HT1080 (cell line): ENCODE results near the gene ITSN1. TPM values are rescaled to one million over a fixed set of nuclear protein-coding genes. Genes with fewer than 3 reads are reported as not detected.
A peak's percentile ranks its signal among the peaks of the same experiment; 100 is the strongest.
"Not testable (repeated sequence)": the region's sequence is repeated elsewhere in the genome, so short reads cannot be mapped to it uniquely, and the experiment has no call there.

Source experiments
- DNase-seq: peaks from one replicate; pipeline ENCODE4 v3.0.0-alpha.2; 2015; ENCODE audit warnings: low read depth
- total RNA-seq: library from RNA; depleted of rRNA; stranded (reverse); fragments of >200 nt; shearing (Covaris generic); gene quantifications from 2 replicates; pipeline ENCODE4 v1.2.3, GENCODE V29; 2014

The ITSN1 gene
- total RNA-seq, 1 experiment from 2014 or later, result 29.2 TPM

- no peak for DNase-seq
These were observed 124.9 kb downstream of the ITSN1 start for GRCh38 chr21:33767236-33767635.

- no peak for DNase-seq
These were observed 125.7 kb downstream of the ITSN1 start for GRCh38 chr21:33767960-33768359.

GRCh38 chr21:33769057-33769456 lies 126.8 kb downstream of the ITSN1 start:
- no peak for DNase-seq

DNA sequence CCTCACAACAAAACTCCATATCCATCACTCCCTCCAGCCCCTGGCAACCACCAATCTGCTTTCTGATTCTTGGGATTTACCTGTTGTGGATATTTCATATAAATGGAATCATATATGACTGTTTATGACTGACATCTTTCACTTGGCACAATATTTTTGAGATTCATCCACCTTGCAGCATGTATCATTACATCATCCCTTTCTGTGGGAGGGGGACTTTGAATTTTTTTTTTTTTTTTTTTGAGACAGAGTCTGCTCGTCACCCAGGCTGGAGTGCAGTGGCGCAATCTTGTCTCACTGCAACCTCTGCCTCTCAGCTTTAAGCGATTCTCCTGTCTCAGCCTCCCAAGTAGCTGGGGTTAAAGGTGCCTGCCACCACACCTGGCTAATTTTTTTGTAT lies 128.2 kb downstream of the ITSN1 start:
- no peak for DNase-seq

DNA sequence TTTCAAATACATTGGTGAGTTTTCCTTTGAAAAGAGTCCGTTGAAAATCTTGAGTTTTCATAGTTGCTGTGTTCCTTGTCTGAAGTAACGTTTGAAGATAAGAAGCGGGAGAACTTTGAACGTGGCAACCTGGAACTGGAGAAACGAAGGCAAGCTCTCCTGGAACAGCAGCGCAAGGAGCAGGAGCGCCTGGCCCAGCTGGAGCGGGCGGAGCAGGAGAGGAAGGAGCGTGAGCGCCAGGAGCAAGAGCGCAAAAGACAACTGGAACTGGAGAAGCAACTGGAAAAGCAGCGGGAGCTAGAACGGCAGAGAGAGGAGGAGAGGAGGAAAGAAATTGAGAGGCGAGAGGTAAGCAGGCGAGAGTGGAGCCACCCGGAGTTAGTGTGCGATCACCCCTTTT lies 129.7 kb downstream of the ITSN1 start:
- DNase-seq, result no peak

GRCh38 chr21:33774551-33774950 lies 132.2 kb downstream of the ITSN1 start:
- no peak for DNase-seq

DNA sequence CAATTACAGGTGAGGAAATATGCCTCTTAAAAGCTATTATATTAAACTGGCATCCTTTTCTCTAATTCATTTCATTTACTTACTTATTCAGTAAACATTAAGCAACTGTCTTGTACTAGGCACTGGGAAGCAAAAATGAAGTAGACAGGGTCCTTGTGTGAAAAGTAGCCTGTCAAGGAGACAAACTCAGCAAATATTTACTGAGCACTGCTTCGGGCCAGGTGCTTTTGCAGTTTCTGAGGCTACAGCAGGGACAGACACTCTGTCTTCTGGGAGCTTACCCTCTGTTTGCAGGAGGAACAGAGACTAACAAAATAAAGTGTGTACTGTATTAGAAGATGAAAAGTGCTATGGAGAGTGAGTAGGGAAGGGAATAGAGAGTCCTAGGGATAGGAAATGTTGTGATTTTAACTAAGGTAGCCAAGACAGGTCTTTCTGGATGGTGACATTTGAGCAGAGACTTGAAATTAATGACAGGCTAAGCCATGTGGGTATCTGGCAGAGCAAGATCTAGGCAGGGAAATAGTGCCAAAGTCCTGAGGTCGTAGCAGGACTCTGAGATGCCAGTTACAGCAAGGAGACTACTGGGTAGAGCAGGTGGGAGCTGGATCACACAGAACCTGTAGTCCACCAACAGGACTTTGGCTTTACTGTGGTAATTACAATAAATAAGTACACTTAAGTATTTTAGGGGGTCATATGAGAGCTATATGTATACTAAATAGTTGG lies 133.0 kb downstream of the ITSN1 start:
- no peak for DNase-seq

- no peak for DNase-seq
These were observed 138.3 kb downstream of the ITSN1 start for GRCh38 chr21:33780631-33781030.

GRCh38 chr21:33781121-33781520 lies 138.8 kb downstream of the ITSN1 start:
- no peak for DNase-seq

DNA sequence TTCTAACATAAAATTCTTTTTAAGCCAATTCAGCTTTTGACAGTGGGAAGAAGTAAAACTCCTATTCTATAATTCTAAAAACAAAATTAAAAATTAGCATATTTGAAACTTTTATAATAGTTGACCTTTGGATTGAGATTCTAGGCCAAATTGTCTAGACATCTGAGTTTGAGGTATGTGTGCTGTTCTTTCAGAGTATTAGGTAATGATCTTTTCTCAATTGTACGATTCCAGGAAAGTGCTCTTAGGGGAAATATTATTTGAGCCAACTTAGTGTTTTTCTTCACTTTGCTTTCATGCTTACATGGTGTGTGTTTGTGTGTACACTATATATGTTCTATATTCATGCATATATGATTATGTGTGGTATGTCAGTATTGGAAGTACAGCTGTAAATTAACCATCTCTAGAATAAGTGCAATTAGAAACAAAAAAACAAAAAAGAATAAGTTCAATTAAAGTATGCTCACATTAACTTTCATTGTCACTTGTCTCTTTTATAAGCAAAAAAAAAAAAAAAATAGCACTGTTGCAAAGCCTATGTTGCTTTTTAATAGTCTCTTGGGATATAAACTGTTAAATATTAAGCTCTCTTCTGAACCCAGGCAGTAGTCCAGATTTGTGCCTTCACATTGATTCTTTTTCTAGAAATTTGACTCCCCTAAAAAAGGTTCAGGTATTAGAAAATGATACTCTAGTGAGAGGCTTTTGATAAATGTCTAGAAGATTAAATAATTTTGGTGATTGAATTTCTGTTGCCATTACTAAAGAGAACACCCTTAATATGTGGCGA lies 141.1 kb downstream of the ITSN1 start:
- DNase-seq, result no peak

DNA sequence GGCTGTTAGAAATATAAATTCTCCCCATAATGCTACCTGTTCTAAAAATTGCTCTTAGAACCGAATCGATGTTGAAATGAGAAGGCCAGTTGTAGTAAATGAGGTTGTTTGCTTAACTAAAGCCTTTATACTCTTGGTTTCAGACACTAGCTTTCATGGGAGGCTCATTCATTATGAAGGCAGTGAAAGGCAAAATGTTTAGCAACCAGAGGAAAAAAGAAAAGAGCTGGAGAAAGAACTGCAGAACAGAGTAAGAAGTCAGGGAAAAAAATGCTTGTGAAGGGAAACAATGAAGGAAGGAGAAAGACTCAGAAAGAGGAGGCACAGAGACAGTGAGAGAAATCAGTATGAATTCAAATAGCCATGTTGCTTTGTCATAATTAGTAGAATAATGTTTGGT lies 145.1 kb downstream of the ITSN1 start:
- no peak for DNase-seq

DNA sequence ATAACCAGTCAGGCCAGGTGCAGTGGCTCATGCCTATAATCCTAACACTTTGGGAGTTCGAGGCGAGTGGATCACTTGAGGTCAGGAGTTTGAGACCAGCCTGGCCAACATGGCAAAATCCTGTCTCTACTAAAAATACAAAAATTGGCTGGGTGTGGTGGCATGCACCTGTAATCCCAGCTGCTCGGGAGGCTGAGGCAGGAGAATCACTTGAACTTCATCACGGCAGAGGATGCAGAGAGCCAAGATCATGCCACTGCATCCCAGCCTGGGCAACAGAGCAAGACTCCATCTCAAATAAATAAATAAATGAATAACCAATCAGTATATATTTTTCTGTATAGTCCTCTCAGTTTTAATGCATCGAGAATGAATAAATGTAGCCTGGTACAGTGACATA lies 146.1 kb downstream of the ITSN1 start:
- not testable (repeated sequence) for DNase-seq

DNA sequence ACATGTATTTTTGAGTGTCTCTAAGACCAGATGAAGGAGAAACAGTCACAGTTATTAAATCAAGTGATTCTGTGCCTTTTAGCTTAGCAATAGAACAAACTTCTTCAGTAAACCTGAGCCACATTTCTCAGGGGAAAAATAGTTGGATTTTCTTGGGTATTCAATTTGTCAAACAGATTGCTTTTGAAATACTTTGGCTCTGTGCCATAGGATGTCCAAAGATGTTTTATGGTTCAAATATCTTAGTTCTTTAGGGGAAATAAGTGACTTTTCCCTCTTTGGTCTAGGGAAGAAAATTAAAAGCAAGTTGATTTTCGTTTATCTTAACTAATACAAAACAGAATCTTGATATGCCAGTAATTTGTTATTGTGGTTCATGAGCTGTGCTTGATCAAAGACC lies 147.4 kb downstream of the ITSN1 start:
- DNase-seq, result no peak

- no peak for DNase-seq
These were observed 148.8 kb downstream of the ITSN1 start for GRCh38 chr21:33791073-33791472.

DNA sequence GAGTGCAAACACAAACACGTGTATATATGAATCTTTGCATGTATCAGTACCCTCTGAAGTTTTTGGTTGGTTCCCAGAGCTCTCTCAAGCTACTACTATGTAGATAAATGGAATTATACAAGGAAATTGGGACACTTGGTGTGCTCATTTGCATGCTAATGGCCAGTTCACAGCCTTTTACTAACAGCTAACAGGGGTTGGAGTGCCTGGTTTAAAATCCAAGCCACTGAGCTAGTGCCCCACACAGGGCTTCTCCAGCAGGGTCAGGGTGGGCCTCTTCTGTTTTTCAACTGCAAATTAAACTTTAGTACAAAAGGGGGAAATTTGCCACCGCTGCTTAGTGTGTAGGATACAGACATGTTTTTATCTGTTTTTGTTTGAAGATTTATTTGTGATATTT lies 152.3 kb downstream of the ITSN1 start:
- no peak for DNase-seq

GRCh38 chr21:33797565-33797964 lies 155.3 kb downstream of the ITSN1 start:
- no peak for DNase-seq

GRCh38 chr21:33799378-33800090 lies 157.2 kb downstream of the ITSN1 start:
- no peak for DNase-seq

- DNase-seq, result no peak
These were observed 158.6 kb downstream of the ITSN1 start for GRCh38 chr21:33800753-33801423.

- DNase-seq, result peak; percentile 93
These were observed 159.4 kb downstream of the ITSN1 start for GRCh38 chr21:33801424-33802405.

GRCh38 chr21:33802481-33802880 lies 160.2 kb downstream of the ITSN1 start:
- DNase-seq, result no peak
